SU-DHL-6 (cell line): Measurements from ENCODE around the gene CSTF3.
"Not testable (repeated sequence)": the region's sequence is repeated elsewhere in the genome, so short reads cannot be mapped to it uniquely, and the experiment has no call there.

ENCODE experiments used
- H2AFZ ChIP-seq: fragments of 200-600 bp; sonication (generic); 2 replicates; pipeline ENCODE4 v1.6.1; 2014; ENCODE audit warnings: low read depth, mild to moderate bottlenecking, moderate library complexity, mixed read lengths, antibody characterized with exemption, low read length; ENCODE audit not compliant: severe bottlenecking
- H3F3A ChIP-seq: fragments of 200-600 bp; shearing (Covaris generic); 2 replicates; pipeline ENCODE4 v1.6.0; 2016; ENCODE audit warnings: antibody characterized with exemption, mild to moderate bottlenecking; ENCODE audit not compliant: insufficient read depth
- H3K27ac ChIP-seq: fragments of 200-600 bp; sonication (generic); 2 replicates; pipeline ENCODE4 v1.5.1; 2016; ENCODE audit warnings: low read depth, mild to moderate bottlenecking, low read length, moderate library complexity, mixed read lengths
- H3K27me3 ChIP-seq: fragments of 200-600 bp; sonication (generic), shearing (Covaris generic); 2 replicates; pipeline ENCODE4 v1.6.0; 2014; ENCODE audit warnings: mild to moderate bottlenecking, low read length
- H3K36me3 ChIP-seq: fragments of 200-600 bp; sonication (generic); 2 replicates; pipeline ENCODE4 v1.6.1; 2014; ENCODE audit warnings: mild to moderate bottlenecking, low read length, mixed read lengths
- H3K4me2 ChIP-seq: fragments of 300-600, 200-600 bp; shearing (Covaris generic), sonication (generic); 2 replicates; pipeline ENCODE4 v1.6.0; 2014; ENCODE audit warnings: low read length, low read depth, mild to moderate bottlenecking; ENCODE audit not compliant: poor library complexity, severe bottlenecking
- H3K4me3 ChIP-seq: fragments of 200-600 bp; sonication (generic); 2 replicates; pipeline ENCODE4 v1.5.1; 2014; ENCODE audit warnings: antibody characterized with exemption, low read length, mild to moderate bottlenecking, mixed read lengths; ENCODE audit not compliant: insufficient read depth, poor library complexity, severe bottlenecking
- H3K79me2 ChIP-seq: fragments of 200-600 bp; sonication (generic); 2 replicates; pipeline ENCODE4 v1.6.1; 2014; ENCODE audit warnings: mild to moderate bottlenecking, low read length, moderate library complexity; ENCODE audit not compliant: insufficient read depth
- H3K9ac ChIP-seq: fragments of 200-600 bp; sonication (generic); 2 replicates; pipeline ENCODE4 v1.7.0; 2014; ENCODE audit warnings: mild to moderate bottlenecking, low read length
- H3K9me2 ChIP-seq: fragments of 200-600 bp; sonication (generic); replicated peaks from 2 replicates; pipeline ENCODE4 v1.6.1; 2014; ENCODE audit warnings: low read length; ENCODE audit not compliant: insufficient read depth
- H3K9me3 ChIP-seq: fragments of 200-600 bp; sonication (generic); 2 replicates; pipeline ENCODE4 v1.6.1; 2014; ENCODE audit warnings: low read length, mixed read lengths; ENCODE audit not compliant: insufficient read depth
- H4K20me1 ChIP-seq: fragments of 200-600 bp; sonication (generic); 2 replicates; pipeline ENCODE4 v1.6.1; 2014; ENCODE audit warnings: low read depth, mild to moderate bottlenecking, antibody characterized with exemption, low read length, moderate library complexity, mixed read lengths
- EZH2phosphoT487 ChIP-seq: fragments of 200-600 bp; sonication (generic), shearing (Covaris generic); conservative IDR thresholded peaks from 2 replicates; pipeline ENCODE4 v1.6.1; 2018; ENCODE audit warnings: mild to moderate bottlenecking, antibody characterized with exemption, low read length, moderate library complexity, mixed read lengths
- TF ChIP-seq, protein P1 (sequence below): fragments of 200-600 bp; sonication (generic); IDR thresholded peaks from one replicate; pipeline ENCODE4 v1.5.1; 2017; ENCODE audit warnings: antibody characterized with exemption, mild to moderate bottlenecking, low read length, moderate library complexity; ENCODE audit not compliant: insufficient read depth, poor library complexity, severe bottlenecking

The CSTF3 gene

DNA sequence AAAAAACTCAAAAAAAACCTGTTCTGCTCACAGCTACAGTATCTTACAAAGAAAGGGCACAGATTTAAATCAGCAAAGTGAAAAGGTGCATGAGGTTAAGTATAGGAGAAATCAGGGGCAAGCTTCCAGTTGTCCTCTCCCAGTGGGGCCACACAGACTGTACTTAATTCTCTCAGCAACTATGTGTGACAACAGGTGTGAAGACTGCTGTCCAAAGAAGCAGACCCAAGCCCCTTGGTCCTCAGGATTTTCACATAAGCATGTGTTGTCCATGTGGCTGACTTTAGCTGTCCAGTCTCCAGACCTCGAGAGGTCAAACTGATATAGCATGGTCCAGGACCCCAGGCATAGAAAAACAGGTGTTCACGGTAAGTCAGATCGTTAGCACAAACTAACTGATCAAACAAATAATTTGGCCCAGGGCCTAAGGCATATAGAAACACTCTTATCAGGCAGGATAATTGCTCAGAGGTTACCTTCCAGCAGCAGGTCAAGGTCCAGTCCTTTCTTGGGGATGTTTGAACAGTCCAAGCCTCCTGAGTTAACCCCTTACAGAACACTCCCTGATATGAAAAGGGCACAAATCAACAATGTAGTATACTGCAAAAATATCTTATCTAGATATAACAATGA, 21.1 kb upstream of the CSTF3 start:
- H4K20me1 ChIP-seq = no peaks in the 10 kb centered on the region
- H3F3A ChIP-seq = no peaks in the 10 kb centered on the region
- no peaks in the 10 kb centered on the region for H3K9me2 ChIP-seq
- no peaks in the 10 kb centered on the region for H3K27me3 ChIP-seq
- no peaks in the 10 kb centered on the region for H3K9me3 ChIP-seq
- no peaks in the 10 kb centered on the region for H3K79me2 ChIP-seq
- H3K27ac ChIP-seq = no peak overlapping the region
- no peak overlapping the region for H2AFZ ChIP-seq
- TF ChIP-seq EZH2phosphoT487 = no peak
- TF ChIP-seq, protein P1, sequence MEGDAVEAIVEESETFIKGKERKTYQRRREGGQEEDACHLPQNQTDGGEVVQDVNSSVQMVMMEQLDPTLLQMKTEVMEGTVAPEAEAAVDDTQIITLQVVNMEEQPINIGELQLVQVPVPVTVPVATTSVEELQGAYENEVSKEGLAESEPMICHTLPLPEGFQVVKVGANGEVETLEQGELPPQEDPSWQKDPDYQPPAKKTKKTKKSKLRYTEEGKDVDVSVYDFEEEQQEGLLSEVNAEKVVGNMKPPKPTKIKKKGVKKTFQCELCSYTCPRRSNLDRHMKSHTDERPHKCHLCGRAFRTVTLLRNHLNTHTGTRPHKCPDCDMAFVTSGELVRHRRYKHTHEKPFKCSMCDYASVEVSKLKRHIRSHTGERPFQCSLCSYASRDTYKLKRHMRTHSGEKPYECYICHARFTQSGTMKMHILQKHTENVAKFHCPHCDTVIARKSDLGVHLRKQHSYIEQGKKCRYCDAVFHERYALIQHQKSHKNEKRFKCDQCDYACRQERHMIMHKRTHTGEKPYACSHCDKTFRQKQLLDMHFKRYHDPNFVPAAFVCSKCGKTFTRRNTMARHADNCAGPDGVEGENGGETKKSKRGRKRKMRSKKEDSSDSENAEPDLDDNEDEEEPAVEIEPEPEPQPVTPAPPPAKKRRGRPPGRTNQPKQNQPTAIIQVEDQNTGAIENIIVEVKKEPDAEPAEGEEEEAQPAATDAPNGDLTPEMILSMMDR = no peak
- H3K4me3 ChIP-seq = no peak overlapping the region
- H3K4me2 ChIP-seq = no peak overlapping the region
- no peak overlapping the region for H3K9ac ChIP-seq
- H3K36me3 ChIP-seq = no peaks in the 10 kb centered on the region

DNA sequence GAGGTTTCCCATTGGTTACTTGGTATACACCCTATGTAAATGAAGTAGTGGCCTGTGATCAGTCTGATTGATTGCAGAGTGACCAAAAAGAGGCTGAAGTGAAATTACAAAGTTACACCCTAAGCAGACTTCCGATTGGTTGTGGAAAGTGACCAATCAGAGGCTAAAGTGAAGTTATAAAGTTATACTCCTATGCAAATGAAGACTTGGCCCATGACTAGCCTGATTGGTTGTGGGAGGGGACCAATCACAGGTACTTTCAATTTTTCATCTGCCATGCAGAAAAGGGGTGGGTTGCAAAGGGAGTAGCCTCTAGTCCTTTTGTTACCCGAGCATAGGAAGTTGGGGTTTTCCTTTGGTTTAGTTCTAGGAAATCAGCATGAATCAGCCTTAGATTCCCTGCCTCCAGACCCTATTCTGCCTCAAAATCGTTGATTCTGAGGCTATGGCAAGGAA, 18.1 kb upstream of the CSTF3 start:
- H3F3A ChIP-seq = no peaks in the 10 kb centered on the region
- H3K79me2 ChIP-seq = no peaks in the 10 kb centered on the region
- H3K36me3 ChIP-seq = no peaks in the 10 kb centered on the region
- TF ChIP-seq, protein P1 = no peak
- TF ChIP-seq EZH2phosphoT487 = no peak
- H2AFZ ChIP-seq = no peak overlapping the region
- H3K4me2 ChIP-seq = no peak overlapping the region
- no peak overlapping the region for H3K9ac ChIP-seq
- no peak overlapping the region for H3K27ac ChIP-seq
- H4K20me1 ChIP-seq = no peaks in the 10 kb centered on the region
- no peaks in the 10 kb centered on the region for H3K9me2 ChIP-seq
- no peaks in the 10 kb centered on the region for H3K27me3 ChIP-seq
- H3K4me3 ChIP-seq = no peak overlapping the region
- H3K9me3 ChIP-seq = no peaks in the 10 kb centered on the region

DNA sequence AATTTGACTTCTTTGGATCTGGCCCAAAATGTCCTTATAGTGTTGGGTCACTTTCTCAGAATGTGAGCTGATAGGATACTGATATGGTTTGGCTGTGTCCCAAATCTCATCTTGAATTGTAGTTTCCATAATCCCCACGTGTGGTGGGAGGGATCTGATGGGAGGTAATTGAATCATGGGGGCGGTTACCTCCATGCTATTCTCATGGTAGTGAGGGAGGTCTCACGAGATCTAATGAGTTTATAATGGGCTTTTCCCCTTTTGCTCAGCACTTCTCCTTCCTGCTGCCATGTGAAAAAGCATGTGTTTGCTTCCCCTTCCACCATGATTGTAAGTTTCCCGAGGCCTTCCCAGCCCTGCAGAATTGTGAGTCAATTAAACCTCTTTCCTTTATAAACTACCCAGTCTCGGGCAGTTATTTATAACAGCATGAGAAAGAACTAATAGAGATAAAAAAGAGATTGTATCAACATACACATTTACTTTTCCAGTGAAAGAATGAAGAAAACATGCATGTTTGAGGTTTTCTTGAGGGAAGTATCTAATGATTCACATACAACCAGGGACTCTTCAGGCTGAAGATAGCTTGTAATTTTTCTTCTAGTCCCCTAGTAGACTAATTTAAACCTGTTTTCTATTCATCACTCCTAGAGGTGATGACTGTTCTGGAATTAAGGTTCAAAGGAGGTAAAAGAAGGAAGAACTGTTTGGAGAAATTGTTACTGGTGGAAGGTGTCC, 17.3 kb upstream of the CSTF3 start:
- H3K9me3 ChIP-seq = no peaks in the 10 kb centered on the region
- H3F3A ChIP-seq = no peaks in the 10 kb centered on the region
- no peak overlapping the region for H3K9ac ChIP-seq
- H3K4me2 ChIP-seq = no peak overlapping the region
- no peak overlapping the region for H2AFZ ChIP-seq
- TF ChIP-seq EZH2phosphoT487 = no peak
- H3K79me2 ChIP-seq = no peaks in the 10 kb centered on the region
- H3K27ac ChIP-seq = no peak overlapping the region
- no peaks in the 10 kb centered on the region for H3K9me2 ChIP-seq
- no peaks in the 10 kb centered on the region for H3K27me3 ChIP-seq
- no peaks in the 10 kb centered on the region for H4K20me1 ChIP-seq
- H3K36me3 ChIP-seq = no peaks in the 10 kb centered on the region
- H3K4me3 ChIP-seq = no peak overlapping the region

DNA sequence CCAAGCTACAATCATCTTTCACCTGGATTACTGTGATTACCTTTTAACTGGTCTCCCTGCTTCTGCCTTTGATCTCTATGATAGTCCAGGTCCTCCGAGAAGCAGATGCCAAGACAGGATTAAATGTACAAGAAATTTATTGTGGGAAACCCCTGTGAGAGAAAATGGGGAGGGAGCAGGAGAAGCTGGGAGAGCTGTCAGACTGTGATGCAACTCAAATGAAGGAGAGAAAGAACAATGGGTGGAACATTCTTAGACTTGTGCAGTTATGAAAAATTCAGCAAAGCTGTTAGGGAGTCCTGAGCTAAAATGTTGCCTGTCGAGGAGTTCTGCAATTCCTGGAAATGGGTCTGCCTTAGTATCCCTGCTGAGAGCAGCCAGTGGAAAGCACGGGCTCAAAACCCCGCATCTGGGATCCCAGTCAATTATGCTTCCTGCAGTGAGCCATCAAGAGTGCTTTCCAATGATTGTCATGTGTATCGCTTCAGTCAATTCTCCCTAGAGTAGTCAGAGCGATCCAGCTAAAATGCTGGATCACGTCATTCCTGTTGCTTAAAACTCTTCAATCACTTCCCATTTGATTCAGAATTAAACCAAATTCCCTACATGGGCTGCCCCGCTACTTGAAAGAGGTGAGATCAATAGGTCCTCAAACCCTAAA, 16.5 kb upstream of the CSTF3 start:
- Histone ChIP-seq H2AFZ (no peak overlapping the region), H3K27ac (no peak overlapping the region), H3K4me2 (no peak overlapping the region)

DNA sequence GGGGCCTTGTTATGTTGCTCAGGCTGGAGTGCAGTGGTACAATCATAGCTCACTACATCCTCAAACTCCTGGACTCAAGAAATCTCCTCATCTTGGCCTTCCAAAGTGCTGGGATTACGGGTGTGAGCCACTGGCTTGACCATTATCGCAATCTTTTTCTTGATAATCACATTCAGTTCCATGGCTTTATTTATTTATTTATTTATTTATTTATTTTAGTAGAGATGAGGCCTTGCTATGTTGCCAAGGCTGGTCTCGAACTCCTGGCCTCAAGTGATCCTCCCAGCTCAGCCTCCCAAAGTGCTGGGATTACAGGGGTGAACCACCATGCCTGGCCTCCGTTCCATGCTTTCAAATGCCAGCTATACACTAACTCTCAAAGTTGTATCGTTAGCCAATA, 15.5 kb upstream of the CSTF3 start:
- H4K20me1 ChIP-seq, H2AFZ ChIP-seq, H3K4me2 ChIP-seq, H3K27ac ChIP-seq, H3K9me2 ChIP-seq, H3K36me3 ChIP-seq, H3F3A ChIP-seq, H3K4me3 ChIP-seq, H3K9ac ChIP-seq, H3K9me3 ChIP-seq, H3K27me3 ChIP-seq, H3K79me2 ChIP-seq: not testable (repeated sequence)

More for the DNA sequence above, 16.5 kb upstream of the CSTF3 start:
- H3F3A ChIP-seq = no peaks in the 10 kb centered on the region
- H3K27me3 ChIP-seq = no peaks in the 10 kb centered on the region
- H3K4me3 ChIP-seq = no peak overlapping the region
- no peaks in the 10 kb centered on the region for H3K9me3 ChIP-seq
- H4K20me1 ChIP-seq = no peaks in the 10 kb centered on the region
- H3K79me2 ChIP-seq = no peaks in the 10 kb centered on the region
- H3K9me2 ChIP-seq = no peaks in the 10 kb centered on the region
- TF ChIP-seq, protein P1 = no peak
- no peak for TF ChIP-seq EZH2phosphoT487
- H3K36me3 ChIP-seq = no peaks in the 10 kb centered on the region
- no peak overlapping the region for H3K9ac ChIP-seq
